NCI-H1694 treated with DMSO at 0.1 percent for 48 hours (cell line): ENCODE data around the gene CDKN1C.

Experiments
- DNase-seq: peaks from one replicate; lab custom pipeline; 2025; lab: John Stamatoyannopoulos, UW

Gene CDKN1C

DNA sequence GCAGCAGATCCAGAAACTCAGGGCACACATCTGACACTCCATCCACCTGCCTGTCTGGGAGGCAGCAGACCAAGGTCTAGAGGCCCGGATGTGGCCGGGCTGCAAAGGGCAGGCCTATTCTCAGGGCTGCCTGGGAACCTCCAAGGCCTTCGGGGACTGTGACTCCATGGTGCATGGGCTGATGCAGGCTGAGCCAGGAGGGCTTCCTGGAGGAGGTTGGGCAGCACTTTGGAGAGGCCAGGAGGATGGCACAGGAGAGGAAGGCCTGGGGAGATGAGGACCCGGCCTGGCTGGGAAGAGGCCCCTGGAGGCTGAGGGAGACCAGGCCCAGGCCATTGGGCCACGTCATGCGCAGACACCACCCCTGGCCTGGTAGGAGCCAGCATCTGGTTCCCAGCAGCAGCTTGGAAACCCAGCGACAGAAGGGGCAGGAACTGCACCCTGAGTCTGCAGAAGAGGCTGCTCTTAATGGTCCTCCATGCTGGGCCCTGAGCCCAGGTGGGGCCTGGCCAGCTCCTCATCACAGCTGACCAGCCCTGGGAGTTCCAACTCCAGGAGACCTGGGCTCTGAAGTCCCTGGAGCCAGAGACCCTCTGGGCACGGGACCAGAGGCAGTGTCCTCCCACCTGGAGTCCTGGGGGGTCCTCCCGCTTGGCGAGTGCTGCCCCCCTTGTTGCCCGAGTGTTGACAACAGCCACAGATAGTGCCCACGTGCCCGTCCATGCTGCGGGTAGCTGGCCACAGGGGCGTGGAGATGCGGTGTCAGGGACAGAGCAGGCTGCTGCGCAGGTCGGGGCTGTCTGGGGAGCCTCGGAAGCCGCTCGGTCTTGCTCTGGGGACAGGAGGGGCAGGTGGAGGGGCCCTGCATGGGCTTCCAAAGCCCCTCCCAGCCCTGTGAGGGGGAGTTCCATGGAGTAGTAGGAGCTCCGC is 38.1 kb upstream of the CDKN1C start:
- no peak for DNase-seq

DNA sequence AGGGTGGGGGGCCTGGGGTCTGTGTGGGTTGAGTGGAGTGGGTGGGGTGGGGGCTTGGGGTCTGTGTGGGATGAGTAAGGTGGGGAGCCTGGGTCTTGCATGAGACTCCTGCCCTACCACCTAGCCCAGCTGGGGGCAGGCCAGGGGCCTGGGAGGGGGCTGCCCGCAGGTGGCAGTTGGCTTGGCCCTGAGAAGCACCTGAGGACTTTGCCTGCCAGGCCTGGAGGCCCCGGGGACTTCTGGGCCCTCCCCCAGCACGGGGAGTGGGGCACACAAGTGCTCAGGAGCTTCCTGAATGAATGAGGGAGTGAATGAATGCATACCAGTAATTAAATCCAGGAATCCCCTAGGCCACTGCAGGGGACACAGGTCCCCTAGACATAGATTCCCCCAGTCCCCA is 37.1 kb upstream of the CDKN1C start:
- DNase-seq = no peak

DNA sequence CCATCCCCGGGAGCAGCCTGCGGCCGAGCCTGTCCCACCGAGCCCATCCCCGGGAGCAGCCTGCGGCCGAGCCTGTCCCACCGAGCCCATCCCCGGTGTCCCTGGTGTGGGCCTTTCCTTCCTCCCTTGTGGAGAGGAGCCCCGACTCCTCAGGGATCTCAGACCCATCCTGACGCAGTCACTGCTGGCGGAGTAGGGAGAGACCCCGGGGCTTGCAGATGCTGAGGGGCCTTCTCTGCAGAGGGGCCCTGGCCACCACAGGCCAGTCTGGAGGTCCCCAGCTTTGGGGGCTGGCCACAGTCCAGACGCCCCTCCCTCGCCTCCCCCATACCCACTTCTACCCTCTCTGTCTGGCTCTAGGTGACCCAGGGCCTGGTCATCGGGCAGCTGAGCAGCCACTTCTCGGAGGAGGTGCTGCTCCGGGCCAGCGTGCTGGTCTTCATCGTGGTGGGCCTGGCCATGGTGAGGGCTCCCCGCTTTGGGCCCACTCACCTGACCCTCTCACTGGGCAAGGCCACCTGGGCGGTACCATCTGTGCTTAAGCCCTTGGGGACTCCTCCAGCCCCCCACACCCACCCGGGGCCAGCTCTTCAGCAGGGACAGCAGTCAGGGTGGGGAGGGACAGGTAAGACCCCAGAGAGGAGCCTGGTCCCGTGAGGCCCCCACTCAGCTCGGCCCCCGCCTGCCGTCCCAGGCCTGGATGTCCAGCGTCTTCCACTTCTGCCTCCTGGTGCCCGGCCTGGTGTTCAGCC is 36.3 kb upstream of the CDKN1C start:
- no peak for DNase-seq

DNA sequence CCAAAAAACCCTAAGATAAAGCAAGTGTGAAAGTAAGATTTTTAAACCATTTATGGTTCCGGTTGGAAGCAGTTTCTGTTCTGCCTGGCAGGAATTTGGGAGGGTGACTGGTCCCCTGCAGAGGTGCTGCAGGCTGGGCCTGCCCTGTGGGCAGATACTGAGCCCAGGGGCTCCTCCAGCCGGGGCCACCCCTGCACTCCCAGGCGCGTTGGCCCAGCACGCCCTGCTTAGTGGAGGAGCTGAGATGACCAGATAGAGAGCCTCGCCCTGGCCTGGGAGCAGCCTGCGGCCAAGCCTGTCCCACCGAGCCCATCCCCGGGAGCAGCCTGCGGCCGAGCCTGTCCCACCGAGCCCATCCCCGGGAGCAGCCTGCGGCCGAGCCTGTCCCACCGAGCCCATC is 35.7 kb upstream of the CDKN1C start:
- DNase-seq = no peak

DNA sequence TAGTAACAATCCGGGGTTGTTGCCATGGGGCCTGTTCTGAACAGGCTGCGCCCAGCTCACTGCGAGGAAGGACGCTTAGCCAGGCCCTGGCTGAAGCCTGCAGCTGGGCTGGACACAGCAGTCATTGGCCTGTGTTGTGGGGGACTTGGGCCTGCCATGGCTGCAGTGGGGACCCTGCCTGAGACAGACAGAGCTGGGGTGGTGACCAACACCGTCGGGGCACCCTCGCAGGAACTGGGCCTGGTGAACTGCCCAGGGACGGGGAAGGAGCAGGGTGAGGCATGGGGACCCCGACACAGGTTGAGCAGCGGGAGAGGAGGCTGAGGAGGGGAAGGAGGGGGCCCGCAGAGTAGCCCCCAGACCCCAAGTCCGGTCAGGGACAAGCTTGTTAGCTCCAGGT is 34.8 kb upstream of the CDKN1C start:
- DNase-seq = no peak

DNA sequence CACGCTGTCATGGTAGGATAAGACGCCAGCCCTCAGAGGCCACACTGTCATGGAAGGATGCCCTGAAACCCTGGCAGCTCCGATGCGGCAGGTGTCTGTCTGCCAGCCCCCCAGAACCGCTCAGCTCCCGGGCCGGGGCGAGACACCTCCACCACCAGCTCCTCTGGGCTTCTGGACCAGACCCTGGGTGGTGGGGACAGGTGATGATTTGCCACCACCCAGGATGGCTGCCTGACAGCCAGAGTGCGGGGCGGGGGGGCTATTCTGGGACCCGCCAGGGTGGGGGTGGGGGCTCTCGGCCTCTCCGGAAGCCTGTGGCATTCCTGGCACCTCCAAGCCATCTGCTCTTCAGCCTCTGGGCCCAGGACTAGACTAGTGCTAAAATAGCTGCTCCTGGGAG is 34.3 kb upstream of the CDKN1C start:
- no peak for DNase-seq

DNA sequence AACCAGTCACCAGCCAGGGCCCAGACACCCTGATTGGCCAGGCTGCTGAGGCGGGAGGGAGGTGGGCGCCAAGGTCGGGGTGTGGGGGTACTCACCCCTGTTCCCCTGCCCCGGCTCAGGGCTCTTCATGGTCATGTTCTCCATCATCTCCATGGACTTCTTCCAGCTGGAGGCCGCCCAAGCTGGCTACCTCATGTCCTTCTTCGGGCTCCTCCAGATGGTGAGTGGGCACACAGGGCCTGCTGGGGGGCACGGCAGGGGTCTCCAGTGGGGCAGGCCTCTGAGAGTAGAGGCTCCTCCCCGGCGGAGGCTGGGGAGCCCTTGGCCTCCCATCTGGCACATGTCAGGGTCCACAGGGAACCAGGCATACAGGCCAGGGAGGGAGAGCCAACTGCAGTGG is 33.6 kb upstream of the CDKN1C start:
- DNase-seq = no peak

DNA sequence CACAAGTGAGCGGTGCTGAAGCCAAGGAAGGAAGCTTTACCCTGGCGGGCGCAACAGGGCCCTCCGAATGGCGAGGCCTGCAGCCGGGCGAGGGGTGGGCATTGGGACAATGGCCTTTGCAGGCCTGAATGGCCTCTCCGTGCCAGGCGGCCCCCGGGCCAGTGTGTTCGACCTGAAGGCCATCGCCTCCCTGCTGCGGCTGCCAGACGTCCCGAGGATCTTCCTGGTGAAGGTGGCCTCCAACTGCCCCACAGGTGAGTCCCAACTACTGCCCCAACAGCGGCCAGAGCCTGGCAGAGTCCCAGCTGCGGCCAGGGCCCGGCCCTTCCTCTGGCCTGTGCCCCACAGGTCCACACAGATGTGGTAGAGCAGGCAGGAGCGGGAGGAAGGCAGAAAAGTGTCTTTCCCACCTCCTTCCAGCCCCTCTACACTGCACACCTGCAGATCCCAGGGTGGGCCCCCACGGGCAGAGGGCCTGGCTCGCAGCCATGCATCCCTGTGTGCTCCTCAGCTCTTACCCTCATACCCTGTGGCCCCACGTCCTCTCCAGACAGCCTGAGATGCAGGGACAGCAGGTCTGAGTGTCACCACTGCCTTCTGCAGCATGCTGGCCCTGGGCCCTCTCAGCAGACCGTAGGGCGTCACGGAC is 32.4 kb upstream of the CDKN1C start:
- DNase-seq = no peak

DNA sequence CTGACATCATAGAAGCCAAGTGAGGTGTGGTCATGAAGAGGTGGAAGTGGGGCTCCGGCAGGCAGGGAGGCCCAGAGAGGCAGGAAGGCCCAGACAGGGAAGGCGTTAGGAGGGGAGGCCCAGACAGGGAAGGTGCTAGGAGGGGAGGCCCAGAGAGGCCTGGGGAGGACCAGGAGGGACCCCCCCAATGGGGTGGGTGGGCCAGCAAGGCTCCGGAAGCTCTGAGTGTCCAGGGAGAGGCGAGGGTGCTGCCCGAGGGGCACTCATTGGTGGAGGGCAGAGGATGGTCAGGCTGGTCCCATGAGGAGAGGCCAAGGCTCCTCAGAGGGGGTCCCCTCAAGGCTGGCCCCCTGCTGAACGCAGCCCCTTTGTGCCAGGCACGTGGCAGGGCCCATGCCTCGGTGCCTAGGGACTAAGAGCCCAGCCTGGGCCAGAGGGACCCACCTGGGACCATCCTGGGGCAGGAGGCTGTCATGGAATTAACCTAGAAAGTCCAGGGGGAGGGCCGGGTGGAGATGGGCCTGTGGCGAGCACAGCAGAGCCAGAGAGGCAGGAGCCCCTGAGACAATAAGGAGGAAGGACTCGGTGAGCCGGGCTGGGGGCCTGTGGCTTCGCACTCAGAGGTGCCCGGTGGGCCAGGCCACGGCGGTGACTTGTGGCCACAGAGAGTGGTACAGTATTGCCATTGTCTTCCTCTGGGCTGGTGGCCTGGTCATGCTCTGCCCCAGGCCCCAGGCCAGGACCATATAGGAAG is 31.5 kb upstream of the CDKN1C start:
- no peak for DNase-seq

DNA sequence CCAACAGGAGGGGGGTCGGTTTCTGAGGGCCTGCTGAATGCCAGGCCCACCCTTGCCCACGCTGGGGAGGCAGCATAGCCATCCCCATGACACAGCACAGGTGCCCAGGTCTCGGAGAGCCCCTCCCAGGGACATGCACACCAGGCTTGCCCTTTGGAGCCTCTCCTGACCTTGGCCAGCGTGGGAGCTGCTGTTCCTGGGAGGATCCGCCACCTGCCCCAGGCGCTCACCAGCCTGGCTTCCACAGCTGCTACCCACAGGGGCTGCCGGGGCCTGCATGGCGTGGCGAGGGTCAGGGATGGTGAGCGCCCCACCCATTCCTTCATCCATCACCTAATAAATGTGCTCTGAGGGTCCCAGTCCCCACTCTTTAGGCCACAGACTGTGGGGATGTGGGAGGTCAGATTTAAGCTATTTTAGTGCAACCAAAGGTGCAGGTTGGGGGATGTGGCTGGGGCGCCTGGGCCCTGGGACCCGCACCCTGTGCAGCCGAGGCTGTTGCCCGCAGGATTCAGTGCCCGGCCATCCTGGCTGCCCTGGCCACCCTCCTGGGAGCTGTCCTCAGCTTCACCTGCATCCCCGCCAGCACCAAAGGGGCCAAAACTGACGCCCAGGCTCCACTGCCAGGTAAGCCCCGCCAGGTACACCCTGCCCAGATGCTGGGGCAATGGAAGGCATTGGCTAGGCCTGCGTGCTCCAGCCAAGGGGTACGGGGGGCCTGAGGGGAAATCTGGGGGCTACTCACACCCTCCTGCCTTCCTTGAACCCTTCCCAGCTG is 30.7 kb upstream of the CDKN1C start:
- no peak for DNase-seq

DNA sequence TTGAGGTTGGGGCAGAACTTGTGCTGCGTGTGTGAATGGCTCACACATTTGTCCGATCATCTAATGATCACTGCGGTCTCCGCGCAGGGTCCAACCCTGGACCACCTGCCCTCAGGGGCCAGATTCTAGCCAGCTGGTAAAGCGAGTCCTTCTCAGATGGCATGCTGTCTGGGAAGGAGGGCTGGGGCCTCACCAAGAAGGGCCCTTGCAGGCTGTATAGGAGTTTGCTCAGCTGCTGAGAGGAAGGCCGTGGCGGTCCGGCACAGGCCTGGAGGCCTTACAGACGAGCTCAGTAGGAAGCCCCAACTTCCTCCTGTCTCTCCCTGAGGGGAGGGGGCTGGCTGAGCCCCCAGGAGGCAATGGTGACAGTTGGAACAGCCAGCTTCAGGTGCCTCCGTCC is 29.9 kb upstream of the CDKN1C start:
- no peak for DNase-seq

DNA sequence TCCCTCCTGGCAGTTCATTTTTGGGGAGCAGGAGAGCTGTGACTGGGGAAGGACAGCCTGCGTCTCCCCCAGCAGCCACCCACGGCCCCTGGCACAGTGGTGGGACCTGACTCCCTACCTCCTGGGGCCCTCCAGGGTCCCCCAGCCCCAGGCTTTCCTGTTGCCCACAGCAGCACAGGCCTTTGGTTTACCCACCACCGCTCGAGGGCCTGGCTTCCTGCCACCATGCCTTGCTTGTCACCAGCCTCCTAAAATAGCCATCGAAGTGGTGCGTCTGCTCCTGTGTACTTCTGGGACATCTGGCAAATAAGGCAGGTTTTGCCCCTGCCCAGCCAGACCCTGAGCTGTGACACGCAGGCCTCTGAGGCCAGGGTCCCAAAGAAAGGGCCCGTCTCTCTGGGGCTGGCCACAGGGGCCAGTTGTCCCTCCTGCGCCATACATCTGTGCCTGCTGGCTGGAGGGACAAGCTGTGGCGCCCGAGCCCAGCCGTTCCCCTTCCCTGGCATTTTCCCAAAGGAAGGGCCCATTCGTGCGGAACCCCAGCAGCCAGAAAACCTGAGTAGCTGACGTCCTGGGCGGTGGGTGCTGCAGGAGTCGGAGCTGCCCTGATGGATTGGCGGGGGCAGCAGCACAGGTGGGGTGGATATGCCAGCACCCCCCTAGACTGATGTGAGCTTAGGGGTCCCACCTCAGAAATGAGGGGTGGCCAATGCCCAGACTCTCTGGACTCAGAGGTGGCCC is 29.1 kb upstream of the CDKN1C start:
- DNase-seq = peak; percentile 32

DNA sequence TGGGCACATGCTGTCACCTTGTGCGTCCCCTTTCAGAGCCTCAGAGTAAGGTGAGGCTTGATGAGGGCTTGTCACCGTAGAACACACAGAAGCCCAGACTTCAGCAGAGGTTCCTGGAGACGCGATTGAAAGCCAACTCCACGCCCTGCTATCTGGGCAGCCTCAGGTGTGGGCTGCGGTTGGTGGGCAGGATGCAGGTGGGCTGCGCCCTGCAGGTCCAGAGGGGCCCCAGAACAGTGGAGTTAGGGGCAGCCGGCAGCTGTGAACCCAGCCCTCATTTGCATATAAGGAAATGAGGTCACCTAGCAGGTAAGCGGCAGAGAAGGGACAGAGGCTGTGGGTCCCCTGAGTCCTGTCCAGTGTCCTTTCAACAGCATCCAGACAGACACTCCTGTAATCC is 28.2 kb upstream of the CDKN1C start:
- no peak for DNase-seq

DNA sequence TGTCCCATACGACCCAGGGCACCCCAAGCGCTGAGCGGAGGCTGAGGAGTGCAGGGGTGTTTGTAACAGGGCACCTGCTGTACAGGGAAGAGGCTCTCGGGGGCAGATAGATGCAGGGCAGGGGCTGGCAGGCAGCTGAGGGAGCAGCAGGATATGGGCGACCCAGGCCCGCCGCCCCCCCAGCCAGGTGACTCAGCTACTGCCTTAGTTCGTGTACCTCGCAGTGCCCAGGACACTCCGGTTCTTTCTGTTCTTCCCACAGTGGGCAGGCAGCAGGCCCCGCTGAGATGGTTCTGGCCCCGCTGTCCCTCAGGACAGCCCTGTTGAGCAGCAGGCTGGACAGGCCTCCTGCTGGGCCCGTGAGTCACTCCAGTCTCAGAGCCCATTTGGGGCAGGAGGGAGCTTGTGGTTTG is 27.4 kb upstream of the CDKN1C start:
- no peak for DNase-seq

DNA sequence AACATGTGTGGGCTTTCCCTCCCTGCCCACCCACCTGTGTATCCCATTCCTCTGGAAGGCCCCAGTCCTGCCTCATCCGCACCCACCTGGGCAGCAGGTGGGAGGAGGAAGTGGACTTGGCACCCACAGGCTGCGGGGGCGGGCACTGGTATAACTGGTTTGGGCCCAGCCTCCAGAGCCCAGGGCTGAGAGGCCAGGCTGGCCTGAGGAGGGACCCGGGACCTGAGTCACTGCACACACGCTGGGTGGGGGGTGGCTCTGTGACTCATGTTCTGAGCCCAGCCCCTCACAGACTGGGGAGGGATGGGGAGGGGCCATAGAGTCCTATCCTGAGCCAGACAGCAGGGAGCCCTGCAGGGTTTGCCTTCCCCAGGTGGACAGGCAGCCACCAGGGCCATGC is 26.9 kb upstream of the CDKN1C start:
- no peak for DNase-seq

DNA sequence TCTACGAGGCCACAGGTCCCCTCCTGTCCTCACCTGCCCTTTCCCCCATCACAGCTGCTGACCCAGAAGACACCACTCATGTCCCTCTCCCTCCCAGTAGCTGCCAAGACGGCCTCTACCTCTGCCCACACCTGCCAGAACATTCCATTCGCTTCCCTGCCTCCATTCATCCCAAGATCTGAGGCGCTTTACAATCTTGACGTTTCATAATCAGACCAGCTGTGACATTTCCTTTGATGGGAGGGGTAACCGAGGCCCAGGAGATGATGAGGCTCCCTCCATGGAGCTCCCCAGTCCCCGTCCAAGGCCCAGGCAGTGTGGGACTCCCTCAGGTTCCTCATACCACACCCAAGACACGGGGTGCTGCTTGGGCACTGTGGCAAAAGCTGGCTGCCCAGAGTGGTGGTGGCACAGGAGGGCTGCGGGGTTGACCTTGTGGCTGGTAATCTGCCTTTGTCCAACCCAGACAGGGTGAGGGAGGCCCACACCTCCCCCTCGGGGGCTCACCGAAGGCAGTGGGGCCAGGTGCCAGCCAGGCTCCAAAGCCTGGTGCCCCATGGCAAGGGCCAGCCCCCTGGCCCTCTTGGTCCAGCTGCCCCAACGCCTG is 26.3 kb upstream of the CDKN1C start:
- DNase-seq = no peak

DNA sequence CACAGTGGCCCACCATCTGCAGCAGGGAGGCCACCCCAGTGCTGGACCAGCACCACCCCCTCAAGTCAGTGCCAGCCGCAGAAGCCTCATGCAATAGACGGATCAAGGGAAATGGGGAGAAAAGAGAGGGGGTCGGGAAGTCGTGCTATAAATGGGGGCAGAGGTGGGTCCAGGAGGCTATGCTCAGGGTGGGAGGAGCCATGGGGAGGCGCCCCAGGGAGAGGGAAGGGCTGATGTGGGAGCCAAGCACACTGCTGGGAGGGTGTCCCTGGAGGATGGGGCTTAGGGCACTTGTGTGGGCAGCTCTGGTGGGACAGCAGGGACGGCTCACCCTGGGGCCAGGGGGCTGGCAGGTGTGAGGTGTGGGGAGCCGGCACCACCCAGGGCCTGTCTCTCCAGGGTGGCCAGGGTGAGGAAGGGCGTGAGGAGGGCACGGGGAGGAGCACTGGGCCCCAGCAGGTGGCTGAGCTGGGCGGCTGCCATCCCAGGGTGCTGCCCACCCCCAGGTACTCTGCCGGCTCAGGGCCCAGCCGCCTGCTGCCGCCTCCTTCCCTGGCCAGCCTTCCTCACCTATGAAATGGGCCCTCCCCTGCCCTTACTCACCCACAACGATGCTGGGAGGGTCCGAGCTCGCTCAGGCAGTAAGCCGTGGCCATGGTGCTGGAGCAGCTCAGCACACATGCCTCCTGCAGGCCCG is 25.7 kb upstream of the CDKN1C start:
- DNase-seq = no peak

DNA sequence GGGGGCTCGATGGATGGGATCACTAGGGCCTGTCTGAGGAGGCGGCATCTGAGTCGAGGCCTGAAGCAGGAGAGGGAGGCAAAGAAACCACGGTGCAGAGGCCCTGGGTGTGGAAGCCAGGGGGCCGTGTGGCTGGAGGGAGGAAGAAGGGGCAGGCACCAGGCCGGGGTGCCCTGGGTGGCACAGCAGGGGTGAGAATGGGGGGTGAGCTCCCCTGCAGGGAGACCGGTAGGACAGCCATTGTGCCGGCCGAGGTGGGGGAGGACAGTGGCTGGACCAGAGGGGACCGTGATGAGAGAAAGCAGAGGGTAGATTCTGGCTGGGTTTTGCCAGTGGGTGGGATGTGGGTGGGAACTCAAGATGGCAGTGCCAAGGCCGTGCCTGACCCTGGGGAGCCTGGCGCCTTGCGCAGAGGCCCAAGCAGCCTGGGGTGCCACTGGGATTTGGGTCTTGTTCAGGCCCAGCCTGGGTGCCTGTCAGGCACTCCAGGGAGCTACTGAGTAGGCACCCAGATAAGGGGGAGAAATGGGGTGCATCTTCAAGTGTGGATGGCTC is 24.9 kb upstream of the CDKN1C start:
- no peak for DNase-seq
